SK-N-MC (cell line): ENCODE measurements around the gene ZSWIM8.

Experiments used
- EZH2 ChIP-seq: fragments of 200-600 bp; sonication (generic); IDR thresholded peaks from one replicate; pipeline ENCODE4 v1.6.1; 2017; ENCODE audit warnings: antibody characterized with exemption
- FOXP2 ChIP-seq: optimal IDR thresholded peaks from 2 replicates; pipeline ENCODE3; 2011; ENCODE audit warnings: mild to moderate bottlenecking, moderate library complexity; ENCODE audit not compliant: insufficient read depth; ENCODE audit errors: extremely low read length, control extremely low read depth
- POLR2AphosphoS5 ChIP-seq: IDR thresholded peaks from 2 replicates; pipeline ENCODE4 v1.6.1; 2012; ENCODE audit warnings: mild to moderate bottlenecking, low read depth, low read length, borderline replicate concordance

DNA sequence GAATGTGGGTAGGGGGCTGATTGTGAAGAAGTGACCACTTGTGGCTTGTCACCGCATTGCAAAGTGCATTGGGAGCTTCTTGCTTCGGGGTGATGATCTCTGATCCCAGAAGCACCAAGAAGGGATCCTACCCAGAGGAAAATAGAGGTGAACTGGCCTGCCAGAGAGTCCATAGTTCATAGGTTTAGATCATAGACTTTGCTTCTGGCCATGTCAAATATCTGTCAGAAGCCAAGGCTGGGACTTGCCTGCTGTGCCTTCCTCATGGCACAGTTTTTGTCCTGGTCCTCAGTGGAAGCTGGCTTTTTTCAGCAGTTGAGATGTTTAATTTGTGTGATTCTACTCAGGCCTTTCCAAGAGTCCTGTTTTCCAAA lies 1.1 kb downstream of the ZSWIM8 start:
- TF ChIP-seq POLR2AphosphoS5 (no peak), EZH2 (no peak), FOXP2 (no peak)
